Neutrophil (primary cell): ENCODE data around the gene SFT2D3.

Experiments used
- H3K27ac ChIP-seq: fragments of 200-600 bp; sonication (generic); 2 replicates; pipeline ENCODE4 v1.5.1; 2016; ENCODE audit warnings: mild to moderate bottlenecking, moderate library complexity
- H3K27me3 ChIP-seq: fragments of 200-600 bp; sonication (generic); 2 replicates; pipeline ENCODE4 v1.6.0; 2016; ENCODE audit warnings: mild to moderate bottlenecking
- H3K36me3 ChIP-seq: fragments of 200-600 bp; sonication (generic); 2 replicates; pipeline ENCODE4 v1.5.1; 2017
- H3K4me1 ChIP-seq, 2 experiments: fragments of 200-600 bp in 1 of 2; sonication (generic) in 1 of 2; 1 replicate in 1 of 2; 2 replicates in 1 of 2; pipeline versions ENCODE4 v1.5.1 to v1.6.1; 2013 to 2016; ENCODE audit warnings: low read depth in 1 of 2, low read length in 1 of 2, mild to moderate bottlenecking in 1 of 2, moderate library complexity in 1 of 2; ENCODE audit not compliant: control insufficient read depth in 1 of 2, insufficient read depth in 1 of 2
- H3K4me3 ChIP-seq, 2 experiments: fragments of 200-600 bp in 1 of 2; sonication (generic) in 1 of 2; 1 replicate in 1 of 2; 2 replicates in 1 of 2; pipeline ENCODE4 v1.5.1; 2013 to 2016; ENCODE audit warnings: low read depth in 1 of 2, low read length in 1 of 2, mild to moderate bottlenecking in 1 of 2, moderate library complexity in 1 of 2
- H3K9me3 ChIP-seq: fragments of 200-600 bp; sonication (generic); 2 replicates; pipeline ENCODE4 v1.5.1; 2016
- CTCF ChIP-seq: fragments of 200-600 bp; sonication (generic); IDR thresholded peaks from 2 replicates; pipeline ENCODE4 v1.5.1; 2016; ENCODE audit warnings: antibody characterized with exemption

The SFT2D3 gene

GRCh38 chr2:127735537-127736399, 34.5 kb downstream of the SFT2D3 start:
- H3K4me3 ChIP-seq, result no peak overlapping the region
- no peak for TF ChIP-seq CTCF
- no peaks in the 10 kb centered on the region for H3K9me3 ChIP-seq
- H3K4me1 ChIP-seq, result no peaks in the 10 kb centered on the region
- H3K27me3 ChIP-seq, result no peaks in the 10 kb centered on the region
- peaks cover 36% of the 10 kb centered on the region for H3K36me3 ChIP-seq
- H3K27ac ChIP-seq, result no peak overlapping the region

GRCh38 chr2:127737892-127738291, 36.6 kb downstream of the SFT2D3 start:
- no peak overlapping the region for H3K27ac ChIP-seq
- no peak for TF ChIP-seq CTCF
- H3K9me3 ChIP-seq, result no peaks in the 10 kb centered on the region
- H3K36me3 ChIP-seq, result peaks cover 36% of the 10 kb centered on the region
- H3K27me3 ChIP-seq, result no peaks in the 10 kb centered on the region
- no peaks in the 10 kb centered on the region for H3K4me1 ChIP-seq
- no peak overlapping the region for H3K4me3 ChIP-seq

- peaks cover 44% of the 10 kb centered on the region for H3K36me3 ChIP-seq
These were observed 38.5 kb downstream of the SFT2D3 start for GRCh38 chr2:127739800-127740199.

GRCh38 chr2:127740665-127741288, 39.5 kb downstream of the SFT2D3 start:
- H3K4me3 ChIP-seq, result no peak overlapping the region
- H3K27ac ChIP-seq, result no peak overlapping the region
- H3K4me1 ChIP-seq, result no peaks in the 10 kb centered on the region
- H3K27me3 ChIP-seq, result no peaks in the 10 kb centered on the region
- peaks cover 50% of the 10 kb centered on the region for H3K36me3 ChIP-seq
- no peak for TF ChIP-seq CTCF
- H3K9me3 ChIP-seq, result no peaks in the 10 kb centered on the region

More at GRCh38 chr2:127739800-127740199, 38.5 kb downstream of the SFT2D3 start:
- H3K9me3 ChIP-seq, result no peaks in the 10 kb centered on the region
- no peak overlapping the region for H3K27ac ChIP-seq
- no peaks in the 10 kb centered on the region for H3K27me3 ChIP-seq
- no peak overlapping the region for H3K4me3 ChIP-seq
- no peaks in the 10 kb centered on the region for H3K4me1 ChIP-seq
- no peak for TF ChIP-seq CTCF

GRCh38 chr2:127743477-127744026, 42.3 kb downstream of the SFT2D3 start:
- peaks cover 42% of the 10 kb centered on the region for H3K36me3 ChIP-seq

More at GRCh38 chr2:127743477-127744026, 42.3 kb downstream of the SFT2D3 start:
- Histone ChIP-seq H3K27me3 (no peaks in the 10 kb centered on the region), H3K9me3 (no peaks in the 10 kb centered on the region), H3K4me1 (no peaks in the 10 kb centered on the region), H3K27ac (no peak overlapping the region), H3K4me3 (no peak overlapping the region)
- no peak for TF ChIP-seq CTCF
